GM12878 (cell line): ENCODE data around the gene KRTAP5-2. TPM values are rescaled to one million over a fixed set of nuclear protein-coding genes. Genes with fewer than 3 reads are reported as not detected.

ENCODE experiments used
- ATAC-seq: fragments of 200-7000 bp; cut with Tn5 transposase; 3 replicates; pipeline ENCODE4 v1.9.1; 2020; ENCODE audit warnings: mild to moderate bottlenecking, moderate library complexity
- BruUV-seq: library from RNA; stranded (reverse); fragments of 400-500 nt; replicated peaks from 2 replicates; lab custom pipeline; 2021; lab: Mats Ljungman, UMichigan
- CTCF ChIA-PET: fragments of 300-600 bp; sonication (Branson Sonifier 250); formaldehyde crosslinking; extraction: SDS; loops from one replicate; lab custom pipeline; 2021; ENCODE audit warnings: inconsistent platforms; lab: Yijun Ruan, JAX
- POLR2A ChIA-PET: fragments of 350-600 bp; formaldehyde crosslinking; extraction: SDS; loops from one replicate; lab custom pipeline; 2021; ENCODE audit warnings: inconsistent platforms; lab: Charles Lee
- RAD21 ChIA-PET: fragments of 300-600 bp; sonication (Branson Sonifier 250); formaldehyde crosslinking; loops from one replicate; lab custom pipeline; 2023; ENCODE audit warnings: antibody characterized with exemption; ENCODE audit not compliant: unreplicated experiment; lab: Charles Lee
- SMC1A ChIA-PET: fragments of 300-600 bp; sonication (Branson Sonifier 250); formaldehyde crosslinking; loops from one replicate; lab custom pipeline; 2023; ENCODE audit not compliant: unreplicated experiment, uncharacterized antibody; lab: Charles Lee
- DNase-seq: peaks from one replicate; pipeline ENCODE4 v3.0.0-alpha.2; 2011; ENCODE audit warnings: low read depth, low spot score
- FAIRE-seq: peaks from 3 replicates; lab custom pipeline; 2011; peaks lifted over from hg19 to GRCh38; lab: Jason Lieb, UNC
- H2AFZ ChIP-seq: 2 replicates; pipeline ENCODE4 v1.6.0; 2011; ENCODE audit warnings: low read depth, low read length, control low read depth; ENCODE audit not compliant: control insufficient read depth
- H3K27ac ChIP-seq: 2 replicates; pipeline ENCODE4 v1.5.1; 2011; ENCODE audit warnings: control low read depth; ENCODE audit not compliant: control insufficient read depth, insufficient read depth
- H3K27me3 ChIP-seq, 2 experiments: replicated peaks in 1 of 2; 2 replicates each; pipeline versions ENCODE4 v1.6.0 to v1.6.1; 2011; ENCODE audit warnings: low read length in 1 of 2; ENCODE audit not compliant: control insufficient read depth in 2 of 2, insufficient read depth in 2 of 2
- H3K36me3 ChIP-seq, 2 experiments: 2 replicates each; pipeline ENCODE4 v1.5.1; 2011; ENCODE audit warnings: low read length in 1 of 2; ENCODE audit not compliant: control insufficient read depth in 2 of 2, insufficient read depth in 2 of 2
- H3K4me1 ChIP-seq: 2 replicates; pipeline ENCODE4 v1.6.1; 2011; ENCODE audit warnings: mild to moderate bottlenecking, low read length, moderate library complexity, mixed read lengths; ENCODE audit not compliant: control insufficient read depth, insufficient read depth
- H3K4me2 ChIP-seq: 2 replicates; pipeline ENCODE4 v1.6.0; 2011; ENCODE audit warnings: control low read depth; ENCODE audit not compliant: control insufficient read depth, insufficient read depth
- H3K4me3 ChIP-seq: fragments of 200-600 bp; sonication (generic); 2 replicates; pipeline ENCODE4 v1.5.1; 2016
- H3K79me2 ChIP-seq: 2 replicates; pipeline ENCODE4 v1.6.0; 2011; ENCODE audit warnings: low read length; ENCODE audit not compliant: control insufficient read depth, insufficient read depth
- H3K9ac ChIP-seq: 2 replicates; pipeline ENCODE4 v1.8.0; 2011; ENCODE audit warnings: low read length, control low read depth, mixed read lengths; ENCODE audit not compliant: control insufficient read depth, insufficient read depth
- H3K9me3 ChIP-seq: replicated peaks from 3 replicates; pipeline ENCODE4 v1.5.1; 2011; ENCODE audit warnings: mild to moderate bottlenecking, low read length; ENCODE audit not compliant: control insufficient read depth, insufficient read depth
- H4K20me1 ChIP-seq: 2 replicates; pipeline ENCODE4 v1.6.0; 2011; ENCODE audit not compliant: control insufficient read depth, insufficient read depth
- BRCA1 ChIP-seq: IDR thresholded peaks from 2 replicates; pipeline ENCODE4 v1.6.1; 2011; ENCODE audit warnings: low read depth, low read length, improper control_type of control experiment
- EGR1 ChIP-seq, 2 experiments: IDR thresholded peaks; 1 replicate in 1 of 2; 2 replicates in 1 of 2; pipeline ENCODE4 v1.6.1; 2011 to 2012; ENCODE audit warnings: low read depth in 2 of 2, low read length in 2 of 2, borderline replicate concordance in 1 of 2, mild to moderate bottlenecking in 1 of 2, moderate library complexity in 1 of 2
- IKZF1 ChIP-seq: fragments of 450-650 bp; conservative IDR thresholded peaks from 2 replicates; pipeline ENCODE4 v1.6.1; 2017; ENCODE audit warnings: antibody characterized with exemption, mild to moderate bottlenecking
- IRF3 ChIP-seq: fragments of 450-650 bp; IDR thresholded peaks from 2 replicates; pipeline ENCODE4 v1.6.1; 2014; ENCODE audit warnings: mild to moderate bottlenecking
- JUNB ChIP-seq: IDR thresholded peaks from 2 replicates; pipeline ENCODE4 v1.6.1; 2016; ENCODE audit warnings: antibody characterized with exemption, mild to moderate bottlenecking
- MEF2B ChIP-seq: fragments of 450-650 bp; IDR thresholded peaks from 2 replicates; pipeline ENCODE4 v1.6.1; 2018; ENCODE audit warnings: mild to moderate bottlenecking, moderate library complexity; ENCODE audit not compliant: partially characterized antibody, poor library complexity, severe bottlenecking
- MTA3 ChIP-seq: IDR thresholded peaks from 2 replicates; pipeline ENCODE4 v1.6.1; 2012; ENCODE audit warnings: low read length, inconsistent platforms, borderline replicate concordance
- PBX3 ChIP-seq: IDR thresholded peaks from 2 replicates; pipeline ENCODE4 v1.6.1; 2011; ENCODE audit warnings: mild to moderate bottlenecking, low read depth, low read length, moderate library complexity; ENCODE audit not compliant: insufficient replicate concordance
- POU2F2 ChIP-seq: IDR thresholded peaks from 3 replicates; pipeline ENCODE4 v1.6.1; 2011; ENCODE audit warnings: low read depth, mild to moderate bottlenecking, low read length, borderline replicate concordance
- SP1 ChIP-seq: IDR thresholded peaks from one replicate; pipeline ENCODE4 v1.6.1; 2011; ENCODE audit warnings: low read depth, low read length
- SREBF1 ChIP-seq: IDR thresholded peaks from 2 replicates; pipeline ENCODE4 v1.6.1; 2012; ENCODE audit warnings: mild to moderate bottlenecking, low read length
- TCF12 ChIP-seq: IDR thresholded peaks from 2 replicates; pipeline ENCODE4 v1.6.1; 2011; ENCODE audit warnings: low read depth, mild to moderate bottlenecking, low read length
- USF1 ChIP-seq: IDR thresholded peaks from 2 replicates; pipeline ENCODE4 v1.6.1; 2011; ENCODE audit warnings: borderline replicate concordance, low read depth, mild to moderate bottlenecking, moderate library complexity, mixed read lengths, low read length; ENCODE audit not compliant: insufficient read depth; ENCODE audit errors: extremely low read length
- USF2 ChIP-seq: IDR thresholded peaks from 2 replicates; pipeline ENCODE4 v1.6.1; 2011; ENCODE audit warnings: low read depth, low read length, improper control_type of control experiment, borderline replicate concordance
- ZBTB33 ChIP-seq: fragments of 450-650 bp; IDR thresholded peaks from 2 replicates; pipeline ENCODE4 v1.6.1; 2017; ENCODE audit warnings: mild to moderate bottlenecking
- ZNF207 ChIP-seq: fragments of 450-650 bp; IDR thresholded peaks from 2 replicates; pipeline ENCODE4 v1.6.1; 2014; ENCODE audit warnings: antibody characterized with exemption, mild to moderate bottlenecking, borderline replicate concordance
- WGBS: methylation state at CpG from one replicate; pipeline ENCODE4 v1.1.6; 2016; ENCODE audit warnings: low lambda C conversion rate; ENCODE audit not compliant: insufficient replicate concordance, insufficient coverage; ENCODE audit errors: missing lambda C conversion rate; 5-methylcytosine and 5-hydroxymethylcytosine counted together
- in situ Hi-C: fragments of 300-500 bp; cut with MboI; formaldehyde crosslinking; loops from 9 replicates; pipeline ENCODE4 v1.14.3; 2018; ENCODE audit warnings: mixed read lengths
- intact Hi-C: fragments of 100-400 bp; cut with micrococcal nuclease; formaldehyde crosslinking; loops from one replicate; pipeline ENCODE4 v1.14.2; 2022; ENCODE audit not compliant: unreplicated experiment
- polyA plus RNA-seq, 11 experiments: library from polyadenylated mRNA; depleted of rRNA in 4 of 11; unstranded in 6 of 11; stranded (reverse) in 5 of 11; fragments of >200 nt; fragmentation: Nextera tagmentation in 4 of 11; fragmentation: Illumina TruSeq in 1 of 11; extraction: Ambion mirVana in 4 of 11; extraction: Trizol in 1 of 11; gene quantifications; 1 replicate in 1 of 11; 2 replicates in 10 of 11; pipeline versions ENCODE4 v1.2.1 to v1.2.3, GENCODE V29; 2011 to 2016; ENCODE audit warnings: inconsistent platforms in 2 of 11, missing spikeins in 2 of 11, low read depth in 1 of 11
- total RNA-seq, 4 experiments: library from RNA; depleted of rRNA in 3 of 4; stranded (reverse); fragments of >200 nt in 3 of 4; fragmentation: Illumina TruSeq in 1 of 4; extraction: Trizol in 1 of 4; gene quantifications; 2 replicates each; pipeline versions ENCODE4 v1.2.1 to v1.2.3, GENCODE V29; 2013 to 2021

The KRTAP5-2 gene
- total and polyA plus RNA-seq, 10 of the 15 experiments (the other 5 are each of a cell fraction or from before 2014, with no cell fraction given): not detected

- no peak overlapping the region for H3K4me3 ChIP-seq
- no peaks in the 10 kb centered on the region for H4K20me1 ChIP-seq
- TF ChIP-seq ZBTB33 (no peak), POU2F2 (no peak), MTA3 (no peak), SREBF1 (no peak), PBX3 (no peak), TCF12 (no peak), JUNB (no peak), EGR1 (IDR thresholded peaks at IDR 0.05; ENCODE audit: borderline replicate concordance in 1 of 2, low read depth in 2 of 2, low read length in 2 of 2) (no peak), IRF3 (no peak), MEF2B (no peak), USF1 (no peak), USF2 (no peak), ZNF207 (no peak), BRCA1 (no peak), SP1 (no peak), IKZF1 (no peak)
- TF ChIP-seq, all 136 proteins: peak for 0
- FAIRE-seq (no peak), DNase-seq (no peak), ATAC-seq (no peak)
- Histone ChIP-seq H3K4me1 (no peaks in the 10 kb centered on the region), H3K9me3 (no peaks in the 10 kb centered on the region), H2AFZ (no peak overlapping the region), H3K27me3 (no peaks in the 10 kb centered on the region), H3K4me2 (no peak overlapping the region), H3K9ac (no peak overlapping the region), H3K79me2 (no peaks in the 10 kb centered on the region), H3K36me3 (no peaks in the 10 kb centered on the region), H3K27ac (no peak overlapping the region)
- CTCF ChIA-PET: no interaction called here
- in situ Hi-C loops: no loop called here
- SMC1A ChIA-PET: no interaction called here
- POLR2A ChIA-PET: no interaction called here
- intact Hi-C loops: no loop called here
- RAD21 ChIA-PET: no interaction called here
- WGBS: 27% methylated on average over 9 of the region's 13 CpGs
- no TSS peak for BruUV-seq
Measured at GRCh38 chr11:1554981-1555712, 42.9 kb downstream of the KRTAP5-2 start.
